Measurements from ENCODE around the gene STX1B. TPM values are rescaled to one million over a fixed set of nuclear protein-coding genes. Genes with fewer than 3 reads are reported as not detected.

Gene STX1B
- total RNA-seq, 4 donors from 2014 or later = 0.47 to 1.9 (median 1.0) TPM

- DNase-seq (ENCODE audit: low spot score) = no peak
- TF ChIP-seq CTCF (IDR thresholded peaks at IDR 0.05) = no peak
- ATAC-seq (ENCODE audit: low FRiP score) = no peak
Observed at GRCh38 chr16:31006589-31006988, 3.8 kb downstream of the STX1B start.

- DNase-seq (ENCODE audit: low spot score) (no peak), ATAC-seq (ENCODE audit: low FRiP score) (no peak)
- TF ChIP-seq CTCF (IDR thresholded peaks at IDR 0.05) = no peak
Observed at GRCh38 chr16:31006086-31006385, 4.4 kb downstream of the STX1B start.

GRCh38 chr16:31005350-31006085, 4.9 kb downstream of the STX1B start:
- TF ChIP-seq CTCF (IDR thresholded peaks at IDR 0.05) = no peak
- DNase-seq (ENCODE audit: low spot score) (no peak), ATAC-seq (ENCODE audit: low FRiP score) (no peak)

GRCh38 chr16:31004658-31005057, 5.8 kb downstream of the STX1B start:
- DNase-seq (ENCODE audit: low spot score) (no peak), ATAC-seq (ENCODE audit: low FRiP score) (no peak)
- no peak for TF ChIP-seq CTCF (IDR thresholded peaks at IDR 0.05)

GRCh38 chr16:31003744-31004143, 6.7 kb downstream of the STX1B start:
- ATAC-seq (ENCODE audit: low FRiP score) (no peak), DNase-seq (ENCODE audit: low spot score) (no peak)
- no peak for TF ChIP-seq CTCF (IDR thresholded peaks at IDR 0.05)

GRCh38 chr16:31002862-31003341, 7.5 kb downstream of the STX1B start:
- ATAC-seq (ENCODE audit: low FRiP score) (no peak), DNase-seq (ENCODE audit: low spot score) (no peak)
- TF ChIP-seq CTCF (IDR thresholded peaks at IDR 0.05) = no peak

GRCh38 chr16:31002250-31002700, 8.2 kb downstream of the STX1B start:
- no peak for TF ChIP-seq CTCF (IDR thresholded peaks at IDR 0.05)
- no peak for DNase-seq (ENCODE audit: low spot score)
- no peak for ATAC-seq (ENCODE audit: low FRiP score)

Data from omental fat pad (tissue), 4 donors.